CD14-positive monocyte (primary cell): ENCODE results near the gene CD4. TPM values are rescaled to one million over a fixed set of nuclear protein-coding genes. Genes with fewer than 3 reads are reported as not detected.

Source experiments
- DNase-seq, 3 donors: peaks; one replicate each; pipeline ENCODE4 v3.0.0-alpha.2; 2011 to 2022
- H2AFZ ChIP-seq: 2 replicates; pipeline ENCODE4 v1.6.0; 2012; ENCODE audit warnings: mild to moderate bottlenecking, low read depth, low read length, inconsistent platforms; ENCODE audit not compliant: insufficient read depth, poor library complexity, severe bottlenecking
- H3K27ac ChIP-seq, 2 donors: 1 replicate in 1 of 2; 2 replicates in 1 of 2; pipeline ENCODE4 v1.5.1; 2012 to 2013; ENCODE audit warnings: low read length in 2 of 2, control low read depth in 1 of 2, inconsistent platforms in 1 of 2, low read depth in 1 of 2, mild to moderate bottlenecking in 1 of 2
- H3K27me3 ChIP-seq, 2 donors: one replicate each; pipeline versions ENCODE4 v1.6.0 to v1.6.1; 2011 to 2013; ENCODE audit warnings: low read length in 2 of 2; ENCODE audit not compliant: control insufficient read depth in 2 of 2, insufficient read depth in 2 of 2
- H3K36me3 ChIP-seq, 2 donors: replicated peaks in 1 of 2; 1 replicate in 1 of 2; 2 replicates in 1 of 2; pipeline versions ENCODE4 v1.5.1 to v1.6.1; 2012 to 2013; ENCODE audit warnings: low read length in 2 of 2, control low read depth in 1 of 2, inconsistent platforms in 1 of 2, mild to moderate bottlenecking in 1 of 2; ENCODE audit not compliant: insufficient read depth in 2 of 2, control insufficient read depth in 1 of 2
- H3K4me1 ChIP-seq, 2 donors: 1 replicate in 1 of 2; 2 replicates in 1 of 2; pipeline versions ENCODE4 v1.5.1 to v1.6.1; 2012 to 2013; ENCODE audit warnings: low read length in 2 of 2, control low read depth in 1 of 2, inconsistent platforms in 1 of 2, mild to moderate bottlenecking in 1 of 2, moderate library complexity in 1 of 2; ENCODE audit not compliant: insufficient read depth in 2 of 2, control insufficient read depth in 1 of 2
- H3K4me2 ChIP-seq: replicated peaks from 2 replicates; pipeline ENCODE3; 2012; ENCODE audit warnings: low read length, moderate library complexity, mild to moderate bottlenecking; ENCODE audit not compliant: poor library complexity, severe bottlenecking; ENCODE audit errors: extremely low read depth
- H3K4me3 ChIP-seq, 3 experiments: fragments of 200-600 bp in 1 of 3; sonication (generic) in 1 of 3; replicated peaks in 1 of 3; 1 replicate in 2 of 3; 2 replicates in 1 of 3; pipeline ENCODE4 v1.5.1; 2011 to 2013; ENCODE audit warnings: low read length in 3 of 3, mild to moderate bottlenecking in 3 of 3, control low read depth in 2 of 3, low read depth in 2 of 3, inconsistent platforms in 1 of 3, moderate library complexity in 1 of 3
- H3K79me2 ChIP-seq: 2 replicates; pipeline ENCODE4 v1.6.0; 2012; ENCODE audit warnings: mild to moderate bottlenecking, control low read depth, inconsistent platforms, low read length, moderate library complexity; ENCODE audit not compliant: insufficient read depth
- H3K9ac ChIP-seq: 2 replicates; pipeline ENCODE4 v1.6.0; 2017; ENCODE audit warnings: low read length, mild to moderate bottlenecking; ENCODE audit not compliant: insufficient read depth, poor library complexity, severe bottlenecking
- H3K9me3 ChIP-seq, 2 donors: replicated peaks in 1 of 2; 1 replicate in 1 of 2; 2 replicates in 1 of 2; pipeline versions ENCODE4 v1.5.1 to v1.6.1; 2012 to 2013; ENCODE audit warnings: low read length in 2 of 2, control low read depth in 1 of 2; ENCODE audit not compliant: control insufficient read depth in 1 of 2, insufficient read depth in 1 of 2
- H4K20me1 ChIP-seq: 2 replicates; pipeline ENCODE4 v1.6.0; 2012; ENCODE audit warnings: mild to moderate bottlenecking, low read length, control low read depth, moderate library complexity; ENCODE audit not compliant: insufficient read depth
- H3K27ac Mint-ChIP-seq, 7 donors: one replicate each; pipeline ENCODE4 v1.8.0; 2020; ENCODE audit warnings: mild to moderate bottlenecking in 7 of 7, mixed read lengths in 7 of 7, moderate library complexity in 6 of 7, inconsistent platforms in 2 of 7
- H3K27me3 Mint-ChIP-seq, 3 donors: one replicate each; pipeline ENCODE4 v1.8.0; 2021 to 2022; ENCODE audit warnings: low read depth in 3 of 3, mild to moderate bottlenecking in 3 of 3, mixed read lengths in 3 of 3, moderate library complexity in 3 of 3, inconsistent platforms in 1 of 3
- H3K36me3 Mint-ChIP-seq, 2 donors: one replicate each; pipeline ENCODE4 v1.8.0; 2020; ENCODE audit warnings: mixed read lengths in 2 of 2, inconsistent platforms in 1 of 2, mild to moderate bottlenecking in 1 of 2
- H3K4me1 Mint-ChIP-seq: one replicate; pipeline ENCODE4 v1.8.0; 2020; ENCODE audit warnings: mild to moderate bottlenecking, mixed read lengths
- H3K4me3 Mint-ChIP-seq, 2 donors: one replicate each; pipeline ENCODE4 v1.8.0; 2020; ENCODE audit warnings: mild to moderate bottlenecking in 2 of 2, mixed read lengths in 2 of 2, moderate library complexity in 1 of 2
- H3K9me3 Mint-ChIP-seq, 7 donors: one replicate each; pipeline ENCODE4 v1.8.0; 2020 to 2022; ENCODE audit warnings: mixed read lengths in 7 of 7, mild to moderate bottlenecking in 6 of 7, moderate library complexity in 6 of 7, inconsistent platforms in 2 of 7
- CTCF ChIP-seq: fragments of 200-600 bp; IDR thresholded peaks from one replicate; pipeline ENCODE4 v1.8.0; 2022; ENCODE audit warnings: antibody characterized with exemption, mild to moderate bottlenecking
- whole genome bisulfite sequencing: methylation state at CpG from one replicate; pipeline ENCODE4 v1.1.5; 2013; ENCODE audit warnings: missing lambda C conversion rate; ENCODE audit not compliant: insufficient coverage; 5-methylcytosine and 5-hydroxymethylcytosine counted together
- intact Hi-C, 2 donors: fragments of 100-400 bp; cut with micrococcal nuclease; formaldehyde crosslinking; loops; one replicate each; pipeline versions ENCODE4 v1.15.0 to v1.15.1; 2023
- polyA plus RNA-seq, 3 donors: library from polyadenylated mRNA; depleted of rRNA in 1 of 3; unstranded in 2 of 3; stranded (reverse) in 1 of 3; fragments of 300-500 nt in 2 of 3; fragments of >200 nt in 1 of 3; fragmentation: Illumina TruSeq in 2 of 3; gene quantifications; 1 replicate in 2 of 3; 2 replicates in 1 of 3; pipeline ENCODE4 v1.2.3, GENCODE V29; 2012 to 2021

The CD4 gene
- polyA plus RNA-seq, 3 donors = 261 to 371 (median 269) TPM

GRCh38 chr12:6807170-6807569, 17.8 kb downstream of the CD4 start:
- Histone ChIP-seq H3K4me3 (no peak overlapping the region), H3K79me2 (no peaks in the 10 kb centered on the region), H3K9me3 (no peaks in the 10 kb centered on the region), H4K20me1 (peaks cover 66% of the 10 kb centered on the region), H3K4me2 (no peak overlapping the region), H3K27ac (no peak overlapping the region), H3K36me3 (peaks cover 42 to 55% of the 10 kb centered on the region in 2 donors), H3K27me3 (no peaks in the 10 kb centered on the region), H3K9ac (no peak overlapping the region), H2AFZ (no peak overlapping the region), H3K4me1 (peaks cover 3 to 4% of the 10 kb centered on the region in 2 donors)
- Mint-ChIP-seq H3K36me3 (peaks cover 45 to 68% of the 10 kb centered on the region in 2 donors), H3K4me3 (no peak overlapping the region), H3K4me1 (peaks cover 5% of the 10 kb centered on the region), H3K27ac (no peak overlapping the region), H3K9me3 (peaks cover 0 to 11% (median 2%) of the 10 kb centered on the region in 7 donors), H3K27me3 (no peaks in the 10 kb centered on the region)
- DNase-seq = no peak
- intact Hi-C loops = no loop called here
- no CpG with 5 or more reads among the region's 1 CpG for WGBS
- no peak for TF ChIP-seq CTCF

- TF ChIP-seq CTCF = no peak
- no peak overlapping the region for H3K9ac ChIP-seq
- peaks cover 0 to 2% (median 0%) of the 10 kb centered on the region in 7 donors for H3K9me3 Mint-ChIP-seq
- intact Hi-C loops = no loop called here
- H3K27ac ChIP-seq = no peak overlapping the region
- H3K4me1 Mint-ChIP-seq = peaks cover 16% of the 10 kb centered on the region
- H3K27me3 ChIP-seq = no peaks in the 10 kb centered on the region
- H3K4me1 ChIP-seq = peaks cover 12 to 13% of the 10 kb centered on the region in 2 donors
- no peaks in the 10 kb centered on the region for H3K27me3 Mint-ChIP-seq
- H3K4me3 ChIP-seq = no peak overlapping the region
- no peak overlapping the region for H3K4me2 ChIP-seq
- no peak for DNase-seq
- no peaks in the 10 kb centered on the region for H3K79me2 ChIP-seq
- H3K36me3 ChIP-seq = peaks cover 28 to 45% of the 10 kb centered on the region in 2 donors
- H3K9me3 ChIP-seq = no peaks in the 10 kb centered on the region
- H4K20me1 ChIP-seq = peaks cover 66% of the 10 kb centered on the region
- WGBS = 89% methylated on average over 4 of the region's 10 CpGs
- peaks cover 40 to 56% of the 10 kb centered on the region in 2 donors for H3K36me3 Mint-ChIP-seq
- no peak overlapping the region for H3K4me3 Mint-ChIP-seq
- H2AFZ ChIP-seq = no peak overlapping the region
- H3K27ac Mint-ChIP-seq = no peak overlapping the region
Observed at GRCh38 chr12:6809056-6809455, 19.7 kb downstream of the CD4 start.
